Measurements from ENCODE around the gene PRR5L. TPM values are rescaled to one million over a fixed set of nuclear protein-coding genes. Genes with fewer than 3 reads are reported as not detected.

PRR5L gene
- total and polyA plus RNA-seq, 2 donors (not counting 1 experiment from before 2014, with no cell fraction given) = 4.0 to 5.9 TPM

DNA sequence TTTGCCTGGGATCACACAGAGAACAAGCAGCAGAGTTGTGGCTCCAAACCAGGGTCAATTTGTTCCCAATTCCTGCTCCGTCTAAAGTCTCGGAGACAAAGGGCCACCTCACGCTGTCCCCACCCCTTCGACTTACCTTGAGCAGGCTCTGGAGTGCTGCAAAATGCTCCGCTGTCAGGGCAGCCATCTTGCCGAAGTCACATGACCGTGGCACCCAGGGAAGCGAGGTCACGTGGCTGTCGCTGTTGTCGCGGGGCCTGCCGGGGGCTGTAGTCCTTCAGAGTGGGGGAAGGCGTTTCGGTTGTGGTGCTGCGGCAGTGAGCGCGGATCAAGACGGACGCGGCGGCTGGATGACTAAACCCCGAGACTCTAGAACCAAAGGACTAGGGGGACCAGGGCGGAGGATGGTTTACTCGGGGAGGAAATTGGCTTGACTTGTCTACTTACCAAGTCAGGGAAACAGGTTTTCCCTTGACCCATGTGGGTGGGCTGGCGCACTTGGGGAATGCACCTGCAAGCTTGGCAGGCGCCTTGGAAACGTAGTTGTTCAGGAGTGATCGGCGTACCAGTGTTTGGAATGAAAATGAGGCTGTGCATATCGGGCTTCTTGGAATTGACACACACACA lies 6.7 kb upstream of the PRR5L start, which contains the start of gene COMMD9:
TSS of gene COMMD9 (minus strand) at position 199 of the 627 bp plus-strand sequence. CDS start at position 187, 12 bp downstream.
- H4K20me1 ChIP-seq (ENCODE audit: control insufficient read depth, insufficient read depth, low read length, poor library complexity, severe bottlenecking) = no peaks in the 10 kb centered on the region
- peak within 1 kb of the TSS; percentile 96 for H2AFZ ChIP-seq (ENCODE audit: insufficient read depth, low read depth, low read length, poor library complexity, severe bottlenecking)
- H3K4me1 Mint-ChIP-seq = peaks cover 30% of the 10 kb centered on the region
- ChIA-PET CTCF (interaction anchor here (0.7 to 9.0 kb wide), 10 partner anchors 124 to 721 kb away, joined by 3 to 167 read pairs (median 4); partner anchors contain the start of gene TRAF6), POLR2A (interaction anchor here (2.2 kb wide), 1 partner anchor 220 kb away, joined by 9 read pairs; the partner anchor contains the start of gene TRAF6)
- no peaks in the 10 kb centered on the region for H3K36me3 ChIP-seq (replicated peaks in 1 of 2; ENCODE audit: control extremely low read depth in 1 of 2, control insufficient read depth in 1 of 2, extremely low read depth in 1 of 2, insufficient read depth in 2 of 2, low read length in 1 of 2)
- H3K9ac ChIP-seq (ENCODE audit: low read length) = peak within 1 kb of the TSS; percentile 76
- H3K27ac Mint-ChIP-seq = peak within 1 kb of the TSS; percentile 90
- H3K9me3 Mint-ChIP-seq (ENCODE audit: insufficient read depth) = no peaks in the 10 kb centered on the region
- TF ChIP-seq CTCF (IDR thresholded peaks at IDR 0.05) = no peak
- peak within 1 kb of the TSS; percentile 66 to 98 (median 89) for H3K4me3 ChIP-seq (ENCODE audit: control extremely low read depth in 1 of 5, extremely low read depth in 1 of 5, insufficient read depth in 1 of 5, low read depth in 2 of 5, low read length in 4 of 5)
- H3K4me1 ChIP-seq (ENCODE audit: control insufficient read depth in 2 of 2, insufficient read depth in 2 of 2, low read length in 2 of 2) = peaks cover 12 to 16% of the 10 kb centered on the region in 2 donors
- H3K27ac ChIP-seq (ENCODE audit: low read length in 2 of 2) = peak within 1 kb of the TSS; percentile 35 to 40
- H3K27me3 ChIP-seq (replicated peaks in 1 of 4; ENCODE audit: control extremely low read depth in 1 of 4, control insufficient read depth in 3 of 4, insufficient read depth in 4 of 4, low read length in 3 of 4) = no peaks in the 10 kb centered on the region
- H3K9me3 ChIP-seq (ENCODE audit: control extremely low read depth in 1 of 3, control insufficient read depth in 2 of 3, insufficient read depth in 1 of 3, low read length in 2 of 3) = no peaks in the 10 kb centered on the region
- intact Hi-C loops (cut with micrococcal nuclease) = loop anchor here (1.0 kb wide), 1 partner anchor 627 kb away; the partner anchor contains the start of gene TRIM44
- peak within 1 kb of the TSS; percentile 97 for H3K4me3 Mint-ChIP-seq
- under 1% methylated on average over 26 of the region's 31 CpGs for WGBS (ENCODE audit: insufficient coverage)
- ATAC-seq (ENCODE audit: low read depth) (peak; percentile 94), DNase-seq (peak; percentile 92)
- peaks cover 42% of the 10 kb centered on the region for H3K79me2 ChIP-seq (ENCODE audit: control insufficient read depth, insufficient read depth, low read length)
- peak within 1 kb of the TSS; percentile 75 for H3K4me2 ChIP-seq (replicated peaks; ENCODE audit: low read depth, low read length, poor library complexity, severe bottlenecking)
- no peaks in the 10 kb centered on the region for H3K27me3 Mint-ChIP-seq

DNA sequence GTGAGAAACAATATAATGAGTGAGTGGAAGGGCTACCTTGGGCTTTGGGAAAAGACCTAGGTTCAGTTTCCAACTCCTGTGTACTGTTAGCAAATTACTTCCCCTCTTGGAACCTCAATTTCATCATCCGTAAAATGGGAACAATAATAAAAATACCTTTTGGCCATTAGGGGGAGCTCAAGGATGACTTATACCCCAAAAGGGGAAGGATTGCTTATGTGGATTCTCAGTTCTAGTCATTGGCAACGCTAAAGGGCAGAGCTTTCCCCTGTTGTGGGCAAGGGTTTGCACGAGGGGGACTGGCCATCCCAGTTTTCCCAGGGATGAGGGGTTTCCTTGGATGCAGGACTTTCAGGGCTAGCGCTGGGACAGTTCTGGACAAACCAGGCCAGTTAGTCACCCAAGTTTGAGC lies 3.8 kb upstream of the PRR5L start:
- no peak overlapping the region for H3K4me2 ChIP-seq (replicated peaks; ENCODE audit: low read depth, low read length, poor library complexity, severe bottlenecking)
- no peak overlapping the region for H3K9ac ChIP-seq (ENCODE audit: low read length)
- no peaks in the 10 kb centered on the region for H4K20me1 ChIP-seq (ENCODE audit: control insufficient read depth, insufficient read depth, low read length, poor library complexity, severe bottlenecking)
- no peaks in the 10 kb centered on the region for H3K36me3 ChIP-seq (replicated peaks in 1 of 2; ENCODE audit: control extremely low read depth in 1 of 2, control insufficient read depth in 1 of 2, extremely low read depth in 1 of 2, insufficient read depth in 2 of 2, low read length in 1 of 2)
- peak; percentile 81 for DNase-seq
- Mint-ChIP-seq H3K4me3 (no peak overlapping the region), H3K27ac (no peak overlapping the region), H3K9me3 (ENCODE audit: insufficient read depth) (no peaks in the 10 kb centered on the region), H3K4me1 (peaks cover 20% of the 10 kb centered on the region), H3K27me3 (no peaks in the 10 kb centered on the region)
- H3K9me3 ChIP-seq (ENCODE audit: control extremely low read depth in 1 of 3, control insufficient read depth in 2 of 3, insufficient read depth in 1 of 3, low read length in 2 of 3) = no peaks in the 10 kb centered on the region
- intact Hi-C loops (cut with micrococcal nuclease) = loop anchor here (1.0 kb wide), 4 partner anchors 64 to 218 kb away; partner anchors contain the start of gene TRAF6
- ChIA-PET POLR2A (no interaction called here), CTCF (interaction anchor here (0.7 to 9.0 kb wide), 24 partner anchors 8 to 470 kb away, joined by 3 to 167 read pairs (median 5); partner anchors contain the start of gene TRAF6)
- peaks cover 18% of the 10 kb centered on the region for H3K79me2 ChIP-seq (ENCODE audit: control insufficient read depth, insufficient read depth, low read length)
- WGBS (ENCODE audit: insufficient coverage) = 39% methylated on average over 3 of the region's 4 CpGs
- peak; percentile 41 for ATAC-seq (ENCODE audit: low read depth)
- no peak overlapping the region for H3K27ac ChIP-seq (ENCODE audit: low read length in 2 of 2)
- no peak overlapping the region for H3K4me3 ChIP-seq (ENCODE audit: control extremely low read depth in 1 of 5, extremely low read depth in 1 of 5, insufficient read depth in 1 of 5, low read depth in 2 of 5, low read length in 4 of 5)
- peaks cover 12 to 16% of the 10 kb centered on the region in 2 donors for H3K4me1 ChIP-seq (ENCODE audit: control insufficient read depth in 2 of 2, insufficient read depth in 2 of 2, low read length in 2 of 2)
- peak overlapping the region; percentile 13 for H2AFZ ChIP-seq (ENCODE audit: insufficient read depth, low read depth, low read length, poor library complexity, severe bottlenecking)
- TF ChIP-seq EZH2 (IDR thresholded peaks at IDR 0.05; ENCODE audit: borderline replicate concordance, insufficient read depth, low read depth, low read length, poor library complexity, severe bottlenecking) (no peak), CTCF (IDR thresholded peaks at IDR 0.05) (peak; percentile 79)
- no peaks in the 10 kb centered on the region for H3K27me3 ChIP-seq (replicated peaks in 1 of 4; ENCODE audit: control extremely low read depth in 1 of 4, control insufficient read depth in 3 of 4, insufficient read depth in 4 of 4, low read length in 3 of 4)
